Lung (tissue), 12 donors: Measurements from ENCODE around the gene HMGXB3. TPM values are rescaled to one million over a fixed set of nuclear protein-coding genes. Genes with fewer than 3 reads are reported as not detected.
"Not testable (repeated sequence)": the region's sequence is repeated elsewhere in the genome, so short reads cannot be mapped to it uniquely, and the experiment has no call there.

ENCODE experiments used
- ATAC-seq: fragments of 200-7000 bp; cut with Tn5 transposase; one replicate; pipeline ENCODE4 v1.9.1; 2020; ENCODE audit warnings: moderate number of reproducible peaks; ENCODE audit not compliant: insufficient read depth, low FRiP score
- DNase-seq, 3 donors: peaks; one replicate each; pipeline ENCODE4 v3.0.0-alpha.2; 2013 to 2017
- H3K27ac ChIP-seq, 2 donors: one replicate each; pipeline ENCODE4 v1.5.1; 2013; ENCODE audit warnings: mild to moderate bottlenecking in 2 of 2, moderate library complexity in 2 of 2, control low read depth in 1 of 2, inconsistent platforms in 1 of 2, low read depth in 1 of 2, low read length in 1 of 2
- H3K27me3 ChIP-seq, 3 donors: one replicate each; pipeline ENCODE4 v1.5.1; 2013; ENCODE audit warnings: low read length in 2 of 3; ENCODE audit not compliant: control insufficient read depth in 3 of 3, insufficient read depth in 3 of 3
- H3K36me3 ChIP-seq, 4 donors: one replicate each; pipeline ENCODE4 v1.5.1; 2013; ENCODE audit warnings: low read length in 4 of 4, mild to moderate bottlenecking in 1 of 4, moderate library complexity in 1 of 4; ENCODE audit not compliant: control insufficient read depth in 4 of 4, insufficient read depth in 4 of 4
- H3K4me1 ChIP-seq, 5 donors: one replicate each; pipeline ENCODE4 v1.5.1; 2013; ENCODE audit warnings: low read length in 5 of 5, mild to moderate bottlenecking in 2 of 5, moderate library complexity in 1 of 5; ENCODE audit not compliant: control insufficient read depth in 5 of 5, insufficient read depth in 5 of 5
- H3K4me3 ChIP-seq: one replicate; pipeline ENCODE4 v1.5.1; 2013; ENCODE audit warnings: mild to moderate bottlenecking, control low read depth, moderate library complexity
- H3K9ac ChIP-seq, 2 donors: one replicate each; pipeline ENCODE4 v1.5.1; 2013; ENCODE audit warnings: low read length in 2 of 2, control low read depth in 1 of 2; ENCODE audit not compliant: insufficient read depth in 1 of 2
- H3K9me3 ChIP-seq, 4 donors: one replicate each; pipeline ENCODE4 v1.5.1; 2013; ENCODE audit warnings: low read length in 3 of 4, mild to moderate bottlenecking in 1 of 4, moderate library complexity in 1 of 4; ENCODE audit not compliant: control insufficient read depth in 4 of 4, insufficient read depth in 3 of 4
- WGBS, 2 donors: extraction: QIAGEN DNeasy Blood & Tissue Kit; methylation state at CpG; one replicate each; pipeline ENCODE4 v1.1.7; 2013; 5-methylcytosine and 5-hydroxymethylcytosine counted together
- polyA plus RNA-seq, 2 donors: library from polyadenylated mRNA; stranded (reverse); fragments of 200-250 nt; gene quantifications; one replicate each; pipeline ENCODE4 v1.2.1, GENCODE V29; 2013
- total RNA-seq, 2 donors: library from RNA; depleted of rRNA in 1 of 2; stranded (reverse); fragments of >200 nt in 1 of 2; gene quantifications; one replicate each; pipeline ENCODE4 v1.2.1, GENCODE V29; 2014 to 2021
- TF ChIP-seq, protein P1 (sequence below): IDR thresholded peaks from 2 replicates; pipeline ENCODE4 v1.5.1; 2012; ENCODE audit warnings: mild to moderate bottlenecking; ENCODE audit errors: control extremely low read depth, extremely low read depth
- donor health status: control.
- donor health status: control.
- donor health status: Bipolar disorder and iron deficiency.
- donor health status: healthy.
- donor health status: DM: yes; HTN: yes; CAD: no.

HMGXB3 gene
- total and polyA plus RNA-seq, 4 donors, result 22.3 to 42.3 (median 30.8) TPM

GRCh38 chr5:150082374-150082773, 81.8 kb downstream of the HMGXB3 start:
- Histone ChIP-seq H3K9me3 (no peaks in the 10 kb centered on the region), H3K4me3 (no peak overlapping the region), H3K4me1 (peaks cover 0 to 16% (median 4%) of the 10 kb centered on the region in 5 donors), H3K27ac (no peak overlapping the region), H3K27me3 (no peaks in the 10 kb centered on the region), H3K36me3 (no peaks in the 10 kb centered on the region), H3K9ac (no peak overlapping the region)
- DNase-seq (no peak), ATAC-seq (no peak)
- WGBS, 2 donors, result 26 to 39% methylated on average over 3 of the region's 3 CpGs
- TF ChIP-seq, protein P1, sequence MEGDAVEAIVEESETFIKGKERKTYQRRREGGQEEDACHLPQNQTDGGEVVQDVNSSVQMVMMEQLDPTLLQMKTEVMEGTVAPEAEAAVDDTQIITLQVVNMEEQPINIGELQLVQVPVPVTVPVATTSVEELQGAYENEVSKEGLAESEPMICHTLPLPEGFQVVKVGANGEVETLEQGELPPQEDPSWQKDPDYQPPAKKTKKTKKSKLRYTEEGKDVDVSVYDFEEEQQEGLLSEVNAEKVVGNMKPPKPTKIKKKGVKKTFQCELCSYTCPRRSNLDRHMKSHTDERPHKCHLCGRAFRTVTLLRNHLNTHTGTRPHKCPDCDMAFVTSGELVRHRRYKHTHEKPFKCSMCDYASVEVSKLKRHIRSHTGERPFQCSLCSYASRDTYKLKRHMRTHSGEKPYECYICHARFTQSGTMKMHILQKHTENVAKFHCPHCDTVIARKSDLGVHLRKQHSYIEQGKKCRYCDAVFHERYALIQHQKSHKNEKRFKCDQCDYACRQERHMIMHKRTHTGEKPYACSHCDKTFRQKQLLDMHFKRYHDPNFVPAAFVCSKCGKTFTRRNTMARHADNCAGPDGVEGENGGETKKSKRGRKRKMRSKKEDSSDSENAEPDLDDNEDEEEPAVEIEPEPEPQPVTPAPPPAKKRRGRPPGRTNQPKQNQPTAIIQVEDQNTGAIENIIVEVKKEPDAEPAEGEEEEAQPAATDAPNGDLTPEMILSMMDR, result no peak

- H3K36me3 ChIP-seq, result no peaks in the 10 kb centered on the region
- H3K9ac ChIP-seq, result no peak overlapping the region
- no peak for DNase-seq
- TF ChIP-seq, protein P1, result no peak
- no peaks in the 10 kb centered on the region for H3K9me3 ChIP-seq
- H3K4me1 ChIP-seq, result peaks cover 0 to 16% (median 4%) of the 10 kb centered on the region in 5 donors
- H3K4me3 ChIP-seq, result no peak overlapping the region
- no peak for ATAC-seq
- no peaks in the 10 kb centered on the region for H3K27me3 ChIP-seq
- no peak overlapping the region for H3K27ac ChIP-seq
- 10 to 49% methylated on average over 6 of the region's 6 CpGs for WGBS, 2 donors
These were observed 82.3 kb downstream of the HMGXB3 start for GRCh38 chr5:150082889-150083288.

- 86% methylated on average over 6 of the region's 6 CpGs for WGBS, 2 donors
- ATAC-seq, H3K27me3 ChIP-seq, H3K27ac ChIP-seq, H3K9ac ChIP-seq, DNase-seq, H3K9me3 ChIP-seq, H3K36me3 ChIP-seq, H3K4me3 ChIP-seq: not testable (repeated sequence)
- peaks cover 0 to 16% (median 4%) of the 10 kb centered on the region in 5 donors for H3K4me1 ChIP-seq
These were observed 84.2 kb downstream of the HMGXB3 start for GRCh38 chr5:150084754-150085153.

- TF ChIP-seq, protein P1, result no peak
- no peak for ATAC-seq
- WGBS, 2 donors, result 83 to 91% methylated on average over 7 of the region's 7 CpGs
- Histone ChIP-seq H3K36me3 (no peaks in the 10 kb centered on the region), H3K4me3 (no peak overlapping the region), H3K4me1 (peaks cover 0 to 16% (median 4%) of the 10 kb centered on the region in 5 donors), H3K9me3 (no peaks in the 10 kb centered on the region), H3K27me3 (no peaks in the 10 kb centered on the region), H3K27ac (no peak overlapping the region), H3K9ac (no peak overlapping the region)
- no peak for DNase-seq
These were observed 84.8 kb downstream of the HMGXB3 start for GRCh38 chr5:150085191-150085912.
